Muscle of arm (tissue), 12 donors: ENCODE results near the gene HSD17B2. TPM values are rescaled to one million over a fixed set of nuclear protein-coding genes. Genes with fewer than 3 reads are reported as not detected.

ENCODE experiments used
- DNase-seq: peaks from one replicate; pipeline ENCODE4 v3.0.0-alpha.2; 2013
- polyA plus RNA-seq, 12 donors: library from polyadenylated mRNA; unstranded; fragments of 120-200 nt; gene quantifications; one replicate each; pipeline ENCODE4 v1.2.1, GENCODE V29; 2013; ENCODE audit not compliant: insufficient read length in 12 of 12

Gene HSD17B2
- polyA plus RNA-seq, 12 donors, result 0.12 to 23.9 (median 0.84) TPM; not detected in 1

DNA sequence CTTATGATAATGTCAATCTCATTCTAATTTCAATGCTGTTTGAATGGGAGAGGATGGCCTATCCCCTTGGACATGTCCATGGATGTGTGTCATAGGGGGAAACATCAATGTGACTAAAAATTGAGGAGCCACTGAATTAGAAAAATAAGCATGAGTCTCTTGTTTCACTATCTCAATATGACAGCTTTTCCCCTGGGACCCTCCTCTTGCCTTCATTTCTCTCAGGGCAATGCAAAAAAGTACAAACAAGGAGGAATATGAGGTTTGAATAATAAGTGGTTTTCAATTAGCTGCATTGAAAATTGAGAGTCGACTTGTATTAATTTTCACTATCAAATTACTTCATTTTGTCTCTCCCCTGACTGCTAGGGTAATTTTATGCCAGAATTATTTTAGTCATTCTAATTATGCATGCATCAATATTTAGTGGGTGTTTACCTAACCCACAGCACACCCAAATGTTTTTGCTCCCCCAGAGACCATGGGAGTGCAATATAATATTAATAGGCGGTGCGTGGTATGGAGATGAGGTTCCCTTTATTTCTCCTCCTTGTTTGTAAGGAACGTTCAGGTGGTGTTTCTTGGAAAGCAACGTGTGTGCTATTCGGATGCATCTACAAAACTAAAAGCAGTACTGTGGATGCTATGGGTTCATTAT lies 17.0 kb upstream of the HSD17B2 start:
- no peak for DNase-seq

DNA sequence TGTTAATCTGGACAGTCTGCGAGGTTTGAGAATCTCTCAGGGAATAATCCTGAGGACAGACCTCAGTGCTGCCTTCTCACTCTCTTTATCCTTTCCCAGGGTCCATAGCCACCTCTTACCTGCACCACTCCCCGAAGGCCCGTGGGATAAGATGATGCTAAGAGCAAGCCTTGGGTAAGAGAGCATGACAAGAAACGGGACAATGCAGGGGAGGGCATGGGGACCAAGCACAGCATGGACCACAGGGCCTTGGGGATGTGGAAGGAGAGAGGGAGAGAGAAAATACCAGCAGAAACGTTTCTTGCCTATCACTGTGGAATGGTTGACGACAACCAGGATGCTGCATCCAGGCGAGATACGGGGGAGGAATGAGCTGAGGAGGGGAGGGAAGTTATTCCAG lies 15.5 kb upstream of the HSD17B2 start:
- no peak for DNase-seq

- no peak for DNase-seq
These were observed 15.0 kb upstream of the HSD17B2 start for GRCh38 chr16:82020051-82020450.

DNA sequence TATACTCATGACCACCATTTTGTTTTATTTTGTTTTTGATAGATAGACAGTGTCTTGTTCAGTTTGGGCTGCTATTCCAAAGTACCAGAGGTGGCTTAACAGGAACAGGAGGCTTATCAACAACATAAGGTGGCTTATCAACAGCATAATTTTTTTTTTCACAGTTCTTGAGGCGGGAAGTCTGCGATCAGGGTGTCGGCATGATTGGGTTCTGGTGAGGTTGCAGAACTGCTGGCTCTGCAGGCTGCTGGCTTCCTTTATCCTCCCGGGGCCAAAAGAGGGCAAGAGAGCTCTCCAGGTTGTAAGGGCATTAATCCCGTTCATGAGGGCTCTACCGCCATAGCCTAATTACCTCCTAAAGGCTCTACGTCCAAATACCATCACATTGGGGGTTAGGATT lies 11.8 kb upstream of the HSD17B2 start:
- DNase-seq, result no peak

DNA sequence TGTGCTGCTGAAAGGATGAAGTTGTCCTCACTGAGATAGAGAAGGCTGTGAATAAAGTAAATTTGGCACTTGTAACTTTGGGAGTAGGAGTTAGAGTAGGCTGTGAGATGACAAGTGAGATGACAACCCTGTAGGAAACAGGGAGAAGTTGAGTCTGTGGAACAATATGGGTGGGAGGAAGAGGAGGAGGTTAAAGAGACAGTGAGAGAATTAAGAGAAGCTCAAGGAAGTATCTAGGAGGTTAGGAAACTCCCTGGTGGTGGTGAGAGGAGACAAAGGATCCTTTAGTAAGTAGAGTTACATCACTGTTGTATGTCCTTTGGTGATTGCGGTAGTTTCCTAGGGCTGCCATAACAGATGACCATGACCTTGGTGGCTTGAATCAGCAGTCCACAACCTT lies 10.7 kb upstream of the HSD17B2 start:
- DNase-seq, result no peak

DNA sequence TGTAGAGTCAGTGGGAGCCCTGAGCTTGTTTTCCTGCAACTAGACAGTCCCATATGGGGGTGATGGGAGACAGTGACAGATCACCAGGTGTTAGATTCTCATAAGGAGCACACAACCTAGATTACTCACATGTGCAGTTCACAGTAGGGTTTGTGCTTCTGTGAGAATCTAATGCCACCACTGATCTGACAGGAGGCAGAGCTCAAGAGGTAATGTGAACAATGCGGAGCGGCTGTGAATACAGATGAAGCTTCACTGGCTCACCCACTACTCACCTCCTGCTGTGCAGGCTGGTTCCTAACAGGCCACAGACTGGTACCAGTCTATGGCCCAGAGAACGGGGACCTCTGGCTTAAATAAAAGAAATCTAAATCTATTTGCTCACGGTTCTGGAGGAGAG lies 10.2 kb upstream of the HSD17B2 start:
- DNase-seq, result no peak

DNA sequence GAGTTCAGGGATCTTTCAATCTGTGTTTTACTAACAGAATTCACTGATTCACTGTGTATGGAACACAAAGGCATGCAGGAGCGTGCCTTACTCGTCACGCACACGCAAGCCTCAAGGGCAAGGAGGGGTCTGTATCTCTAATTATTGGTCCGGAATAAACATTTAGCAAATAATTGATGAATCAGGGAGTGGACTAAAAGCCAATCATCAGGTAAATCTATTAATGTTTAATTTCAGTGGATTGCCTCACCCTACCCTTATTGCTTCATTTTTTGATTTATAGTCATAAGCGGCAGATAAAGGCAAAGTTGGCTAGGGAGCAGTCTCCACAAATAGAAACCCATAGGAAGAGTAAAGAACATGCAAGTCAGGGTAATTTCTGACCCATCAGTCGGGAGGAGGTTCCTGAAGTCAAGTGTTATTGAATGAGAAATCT lies 7.4 kb upstream of the HSD17B2 start:
- no peak for DNase-seq

GRCh38 chr16:82031116-82032084 lies 3.7 kb upstream of the HSD17B2 start:
- peak; percentile 24 for DNase-seq

DNA sequence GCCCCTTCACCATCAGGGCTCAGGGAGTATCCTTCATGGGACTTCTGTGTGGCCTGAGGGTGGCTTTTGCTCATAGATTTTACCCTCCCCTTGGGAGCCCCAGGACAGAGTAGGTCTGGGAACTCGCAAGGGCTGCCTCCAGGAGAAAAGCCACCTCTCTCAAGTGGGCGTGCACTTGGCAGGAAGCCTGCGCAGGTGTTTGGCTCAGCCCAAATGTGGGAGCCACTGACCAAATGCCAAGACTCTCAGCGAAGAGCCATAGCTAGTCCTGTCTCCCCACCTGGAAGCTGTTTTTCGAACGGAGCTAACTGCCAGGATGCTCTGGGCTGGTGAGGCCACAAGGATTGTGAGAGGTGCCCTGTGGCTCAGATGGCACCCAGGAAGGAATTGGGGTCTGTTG lies 2.0 kb upstream of the HSD17B2 start:
- no peak for DNase-seq

- no peak for DNase-seq
These were observed 1.3 kb upstream of the HSD17B2 start for GRCh38 chr16:82033683-82034300.

GRCh38 chr16:82037251-82037650 lies 2.2 kb downstream of the HSD17B2 start:
- DNase-seq, result no peak

DNA sequence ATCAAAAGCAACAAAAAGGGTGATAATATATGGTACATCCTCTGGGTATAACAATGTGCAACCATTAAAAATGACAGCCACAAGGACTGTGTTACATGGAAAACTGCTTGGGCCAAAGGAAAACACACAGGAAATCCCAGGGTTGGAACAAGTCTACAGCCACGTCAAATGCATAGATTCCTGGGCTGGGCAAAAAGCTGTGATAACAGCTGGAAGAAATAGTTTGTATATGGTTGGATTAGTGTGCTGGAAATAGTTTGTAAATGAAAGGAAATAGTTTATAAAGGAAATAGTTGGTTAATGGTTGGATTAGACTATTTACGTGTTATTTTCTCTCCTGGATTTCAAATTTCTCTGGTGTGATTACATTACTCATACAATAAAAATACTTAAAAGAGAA lies 2.6 kb downstream of the HSD17B2 start:
- DNase-seq, result no peak

- DNase-seq, result no peak
These were observed 5.2 kb downstream of the HSD17B2 start for GRCh38 chr16:82040296-82040695.

DNA sequence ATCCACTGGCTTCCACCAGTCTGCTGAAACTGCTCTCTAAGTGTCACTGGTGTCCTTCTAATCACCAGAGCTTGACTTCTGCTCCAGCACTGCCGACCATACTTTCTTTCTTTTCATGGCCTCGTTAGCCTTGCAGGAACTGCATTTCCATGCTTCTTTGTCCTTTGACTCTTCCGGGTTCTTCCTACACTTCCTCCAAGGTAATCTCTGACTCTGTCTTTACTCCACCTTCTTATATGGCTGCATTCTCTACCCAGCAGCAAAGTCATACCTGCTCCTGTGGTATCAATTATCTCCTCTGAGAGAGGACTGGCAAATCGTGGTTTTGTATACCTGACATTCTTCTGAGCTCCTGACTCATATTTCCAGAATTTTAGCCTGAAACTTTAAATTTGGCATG lies 6.5 kb downstream of the HSD17B2 start:
- DNase-seq, result no peak

- DNase-seq, result no peak
These were observed 7.1 kb downstream of the HSD17B2 start for GRCh38 chr16:82042144-82042543.

DNA sequence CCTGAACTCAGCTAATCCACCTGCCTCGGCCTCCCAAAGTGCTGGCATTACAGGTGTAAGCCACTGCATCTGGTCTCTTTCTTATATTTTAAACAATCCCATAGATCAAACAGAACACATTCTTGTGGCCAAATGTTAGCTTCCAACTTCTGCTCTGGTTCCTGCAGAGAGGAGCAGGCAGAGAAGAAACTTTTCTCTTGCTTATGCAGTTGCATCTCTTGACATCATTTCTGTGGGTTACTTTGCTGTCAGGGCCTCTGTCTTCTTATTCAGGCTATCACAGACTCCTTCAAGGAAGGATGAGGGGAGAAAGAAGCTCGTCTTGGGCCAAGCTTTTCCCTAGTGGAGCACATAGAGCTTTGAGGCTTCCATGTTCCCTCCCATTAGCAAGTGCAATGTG lies 7.8 kb downstream of the HSD17B2 start:
- no peak for DNase-seq

DNA sequence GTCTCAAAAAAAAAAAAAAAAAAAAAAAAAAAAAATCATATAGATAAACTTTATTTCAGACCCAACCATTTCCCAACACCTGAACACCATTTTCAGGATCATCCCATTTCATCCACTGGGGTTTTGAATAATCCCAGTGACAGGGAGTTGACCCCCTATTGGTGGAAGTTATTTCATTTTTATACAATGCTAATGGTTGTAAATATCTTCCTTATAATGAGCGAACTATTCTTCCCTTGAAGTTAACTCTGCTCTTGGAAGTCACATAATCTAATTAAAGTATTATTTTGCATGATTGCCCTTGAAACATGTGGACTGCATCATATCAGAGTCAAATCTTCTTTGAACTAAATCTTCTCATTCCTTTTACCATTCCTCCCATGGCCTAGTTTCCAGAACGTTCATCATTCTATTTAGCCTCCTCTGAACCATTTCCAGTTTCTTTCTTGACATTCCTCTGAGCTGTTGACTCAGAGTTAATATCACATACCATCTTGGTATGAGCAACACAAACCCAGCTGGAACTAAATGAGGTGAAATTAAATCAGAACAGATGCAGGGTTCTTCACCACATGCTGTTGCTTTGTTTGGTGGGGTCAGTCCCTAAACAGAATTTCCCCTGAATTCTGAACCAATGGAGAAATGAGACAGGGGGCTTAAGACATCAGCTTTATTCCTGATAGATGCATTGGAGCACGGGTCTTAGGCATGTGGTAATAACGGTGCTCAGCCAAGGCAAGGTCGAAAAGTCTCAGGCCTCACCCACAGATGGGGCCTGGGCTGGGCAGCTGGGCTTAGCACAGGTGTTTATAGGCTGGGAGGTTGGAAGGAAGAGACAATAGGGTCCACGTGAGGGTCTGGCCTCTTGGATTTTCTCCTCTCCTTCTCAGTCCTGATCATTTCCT lies 8.9 kb downstream of the HSD17B2 start:
- no peak for DNase-seq

- no peak for DNase-seq
These were observed 9.5 kb downstream of the HSD17B2 start for GRCh38 chr16:82044585-82044911.

DNA sequence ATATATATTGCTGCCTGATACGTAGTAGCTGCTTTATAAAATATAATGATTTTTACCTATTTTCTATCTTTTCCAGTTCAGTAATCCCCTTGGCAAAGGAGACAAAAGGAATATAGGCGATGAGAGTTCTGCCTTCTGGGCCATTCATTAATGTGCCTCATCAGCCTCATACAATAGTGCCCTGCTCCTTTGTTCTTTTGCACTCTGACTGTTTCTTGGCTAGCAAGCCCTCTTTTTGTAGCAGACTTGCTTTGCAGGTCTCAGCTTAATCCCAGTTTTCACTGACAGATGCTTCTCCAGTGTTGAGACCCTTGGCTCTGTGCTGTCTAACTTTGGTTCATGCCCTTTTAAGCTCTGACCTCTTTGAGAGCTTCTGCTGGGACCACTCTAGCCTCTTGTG lies 10.4 kb downstream of the HSD17B2 start:
- DNase-seq, result no peak

DNA sequence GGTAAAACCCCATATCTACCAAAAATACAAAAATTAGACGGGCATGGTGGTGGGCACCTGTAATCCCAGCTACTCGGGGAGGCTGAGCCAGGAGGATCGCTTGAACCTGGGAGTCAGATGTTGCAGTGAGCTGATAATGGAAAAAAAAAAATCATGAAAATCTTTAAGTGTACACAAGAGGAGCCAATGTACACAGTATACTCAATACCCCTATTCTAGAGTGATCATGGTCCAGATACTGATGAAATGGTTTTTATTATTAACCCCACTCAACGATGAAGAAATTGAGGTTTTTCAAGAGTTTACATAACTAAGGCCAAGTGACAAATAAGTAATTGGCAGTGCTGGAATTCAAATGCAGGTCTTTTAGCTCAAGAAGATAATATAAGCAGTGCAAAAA lies 11.5 kb downstream of the HSD17B2 start:
- DNase-seq, result no peak

GRCh38 chr16:82046941-82047340 lies 11.9 kb downstream of the HSD17B2 start:
- no peak for DNase-seq

DNA sequence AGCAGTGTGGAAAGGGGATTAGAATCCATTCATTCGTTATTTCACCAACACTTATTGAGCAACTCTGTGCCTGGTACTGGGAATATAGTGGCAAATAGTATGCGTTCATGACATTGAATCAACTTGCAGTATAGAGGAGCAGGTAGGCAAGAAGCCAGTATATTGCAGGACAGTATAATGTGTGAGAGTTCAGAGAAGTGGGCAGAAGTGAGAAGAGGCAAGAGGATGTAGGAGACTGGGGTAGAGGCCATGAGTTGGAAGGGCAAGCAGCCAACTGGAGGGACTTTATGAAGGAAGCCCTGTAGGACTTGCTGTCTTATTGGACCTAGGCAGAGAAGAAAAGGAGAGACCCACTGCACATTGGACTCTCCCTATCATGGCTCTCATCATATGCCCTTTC lies 12.3 kb downstream of the HSD17B2 start:
- DNase-seq, result no peak
